ENCODE results near the gene CLCN4. TPM values are rescaled to one million over a fixed set of nuclear protein-coding genes. Genes with fewer than 3 reads are reported as not detected.
A peak's percentile ranks its signal among the peaks of the same experiment; 100 is the strongest.

Gene CLCN4
- total and polyA plus RNA-seq, 2 donors (not counting 1 experiment from before 2014, with no cell fraction given) = 7.7 to 9.1 TPM

GRCh38 chrX:10190367-10190766 lies 33.6 kb downstream of the CLCN4 start:
- ATAC-seq (ENCODE audit: low read depth) (no peak), DNase-seq (peak; percentile 64)
- no peaks in the 10 kb centered on the region for H3K9me3 ChIP-seq (ENCODE audit: control extremely low read depth in 1 of 3, control insufficient read depth in 2 of 3, insufficient read depth in 1 of 3, low read length in 2 of 3)
- no peaks in the 10 kb centered on the region for H3K4me1 ChIP-seq (ENCODE audit: control insufficient read depth in 2 of 2, insufficient read depth in 2 of 2, low read length in 2 of 2)
- H3K27me3 Mint-ChIP-seq = no peaks in the 10 kb centered on the region
- intact Hi-C loops (cut with micrococcal nuclease) = loop anchor here (1.0 kb wide), 3 partner anchors 27 to 532 kb away; no protein-coding TSS in a partner anchor
- WGBS (ENCODE audit: insufficient coverage) = no CpG with 5 or more reads among the region's 3 CpGs
- H2AFZ ChIP-seq (ENCODE audit: insufficient read depth, low read depth, low read length, poor library complexity, severe bottlenecking) = no peak overlapping the region
- H3K9me3 Mint-ChIP-seq (ENCODE audit: insufficient read depth) = no peaks in the 10 kb centered on the region
- no peak overlapping the region for H3K9ac ChIP-seq (ENCODE audit: low read length)
- no peaks in the 10 kb centered on the region for H3K27me3 ChIP-seq (replicated peaks in 1 of 4; ENCODE audit: control extremely low read depth in 1 of 4, control insufficient read depth in 3 of 4, insufficient read depth in 4 of 4, low read length in 3 of 4)
- no peaks in the 10 kb centered on the region for H4K20me1 ChIP-seq (ENCODE audit: control insufficient read depth, insufficient read depth, low read length, poor library complexity, severe bottlenecking)
- CTCF ChIA-PET = interaction anchor here (0.7 to 6.8 kb wide), 49 partner anchors 10 to 965 kb away, joined by 3 to 133 read pairs (median 5); partner anchors contain the start of gene MID1
- peaks cover 14% of the 10 kb centered on the region for H3K4me1 Mint-ChIP-seq
- no peak overlapping the region for H3K4me2 ChIP-seq (replicated peaks; ENCODE audit: low read depth, low read length, poor library complexity, severe bottlenecking)
- POLR2A ChIA-PET = no interaction called here
- H3K27ac Mint-ChIP-seq = peak overlapping the region; percentile 34
- peaks cover 0 to 20% of the 10 kb centered on the region in 2 experiments for H3K36me3 ChIP-seq (replicated peaks in 1 of 2; ENCODE audit: control extremely low read depth in 1 of 2, control insufficient read depth in 1 of 2, extremely low read depth in 1 of 2, insufficient read depth in 2 of 2, low read length in 1 of 2)
- H3K4me3 ChIP-seq (ENCODE audit: control extremely low read depth in 1 of 5, extremely low read depth in 1 of 5, insufficient read depth in 1 of 5, low read depth in 2 of 5, low read length in 4 of 5) = no peak overlapping the region
- TF ChIP-seq EZH2 (IDR thresholded peaks at IDR 0.05; ENCODE audit: borderline replicate concordance, insufficient read depth, low read depth, low read length, poor library complexity, severe bottlenecking) (no peak), CTCF (IDR thresholded peaks at IDR 0.05) (peak; percentile 51)
- peaks cover 7% of the 10 kb centered on the region for H3K79me2 ChIP-seq (ENCODE audit: control insufficient read depth, insufficient read depth, low read length)
- H3K27ac ChIP-seq (ENCODE audit: low read length in 2 of 2) = no peak overlapping the region
- no peak overlapping the region for H3K4me3 Mint-ChIP-seq

GRCh38 chrX:10193587-10193986 lies 36.8 kb downstream of the CLCN4 start:
- no peaks in the 10 kb centered on the region for H3K9me3 Mint-ChIP-seq (ENCODE audit: insufficient read depth)
- Histone ChIP-seq H3K27ac (ENCODE audit: low read length in 2 of 2) (no peak overlapping the region), H3K4me1 (ENCODE audit: control insufficient read depth in 2 of 2, insufficient read depth in 2 of 2, low read length in 2 of 2) (peaks cover 5 to 12% of the 10 kb centered on the region in 2 donors), H3K79me2 (ENCODE audit: control insufficient read depth, insufficient read depth, low read length) (peaks cover 5% of the 10 kb centered on the region), H3K4me3 (ENCODE audit: control extremely low read depth in 1 of 5, extremely low read depth in 1 of 5, insufficient read depth in 1 of 5, low read depth in 2 of 5, low read length in 4 of 5) (no peak overlapping the region), H3K36me3 (replicated peaks in 1 of 2; ENCODE audit: control extremely low read depth in 1 of 2, control insufficient read depth in 1 of 2, extremely low read depth in 1 of 2, insufficient read depth in 2 of 2, low read length in 1 of 2) (peaks cover 0 to 24% of the 10 kb centered on the region in 2 experiments), H4K20me1 (ENCODE audit: control insufficient read depth, insufficient read depth, low read length, poor library complexity, severe bottlenecking) (no peaks in the 10 kb centered on the region), H2AFZ (ENCODE audit: insufficient read depth, low read depth, low read length, poor library complexity, severe bottlenecking) (no peak overlapping the region), H3K9ac (ENCODE audit: low read length) (no peak overlapping the region), H3K27me3 (replicated peaks in 1 of 4; ENCODE audit: control extremely low read depth in 1 of 4, control insufficient read depth in 3 of 4, insufficient read depth in 4 of 4, low read length in 3 of 4) (no peaks in the 10 kb centered on the region), H3K9me3 (ENCODE audit: control extremely low read depth in 1 of 3, control insufficient read depth in 2 of 3, insufficient read depth in 1 of 3, low read length in 2 of 3) (no peaks in the 10 kb centered on the region), H3K4me2 (replicated peaks; ENCODE audit: low read depth, low read length, poor library complexity, severe bottlenecking) (no peak overlapping the region)
- ChIA-PET POLR2A (no interaction called here), CTCF (interaction anchor here (1.0 to 2.3 kb wide), 6 partner anchors 10 to 575 kb away, joined by 3 to 8 read pairs (median 3); no protein-coding TSS in a partner anchor)
- ATAC-seq (ENCODE audit: low read depth) (no peak), DNase-seq (no peak)
- no peak overlapping the region for H3K4me3 Mint-ChIP-seq
- no peak overlapping the region for H3K27ac Mint-ChIP-seq
- intact Hi-C loops (cut with micrococcal nuclease) = no loop called here
- TF ChIP-seq EZH2 (IDR thresholded peaks at IDR 0.05; ENCODE audit: borderline replicate concordance, insufficient read depth, low read depth, low read length, poor library complexity, severe bottlenecking) (no peak), CTCF (IDR thresholded peaks at IDR 0.05) (no peak)
- no peaks in the 10 kb centered on the region for H3K27me3 Mint-ChIP-seq
- peaks cover 29% of the 10 kb centered on the region for H3K4me1 Mint-ChIP-seq
